Inferior parietal cortex (tissue), 1 donor: ENCODE measurements around the gene SERPINA1.
"Not testable (repeated sequence)": the region's sequence is repeated elsewhere in the genome, so short reads cannot be mapped to it uniquely, and the experiment has no call there.

ENCODE experiments used
- DNase-seq: peaks from one replicate; pipeline ENCODE4 v3.0.0-alpha.2; 2016; ENCODE audit errors: extremely low spot score

The SERPINA1 gene

GRCh38 chr14:94369766-94370523, 18.5 kb downstream of the SERPINA1 start:
- not testable (repeated sequence) for DNase-seq

DNA sequence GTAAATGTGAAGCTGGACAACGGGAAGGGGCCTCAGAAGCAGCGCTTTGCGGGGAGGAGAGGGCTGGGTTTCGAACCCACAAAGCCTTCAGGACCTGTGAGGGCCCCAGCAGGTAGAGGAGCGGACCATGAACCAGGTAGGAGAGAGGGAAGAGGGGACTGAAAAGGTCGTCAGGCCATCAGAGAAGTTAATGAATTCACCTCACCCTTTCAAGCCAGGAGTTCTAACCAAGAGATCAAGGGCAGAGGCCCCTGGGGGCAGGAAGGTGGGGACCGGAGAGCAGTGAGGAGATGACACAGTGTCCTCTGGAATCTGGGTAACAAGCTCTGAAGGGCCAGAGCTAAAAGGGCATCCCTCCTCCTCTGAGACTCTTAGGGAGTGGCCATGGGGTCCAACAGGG, 19.4 kb downstream of the SERPINA1 start:
- DNase-seq: no peak

DNA sequence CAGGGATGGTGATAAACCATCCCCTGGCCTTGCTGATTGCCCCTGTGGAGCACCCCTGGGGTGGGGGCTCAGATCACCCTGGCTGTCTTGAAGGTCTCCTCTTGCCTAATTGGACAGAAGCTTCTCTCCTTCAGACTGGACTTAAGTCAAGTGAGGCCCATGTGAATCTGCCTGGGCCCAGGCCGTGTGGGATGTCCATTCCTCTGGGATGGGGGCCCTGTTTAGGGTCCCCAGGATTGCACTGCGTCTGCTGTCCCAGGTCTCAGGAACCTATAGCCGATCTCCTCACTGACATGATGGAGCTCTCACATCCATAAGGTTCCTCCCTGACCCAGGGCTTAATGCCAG, 20.2 kb downstream of the SERPINA1 start:
- no peak for DNase-seq

DNA sequence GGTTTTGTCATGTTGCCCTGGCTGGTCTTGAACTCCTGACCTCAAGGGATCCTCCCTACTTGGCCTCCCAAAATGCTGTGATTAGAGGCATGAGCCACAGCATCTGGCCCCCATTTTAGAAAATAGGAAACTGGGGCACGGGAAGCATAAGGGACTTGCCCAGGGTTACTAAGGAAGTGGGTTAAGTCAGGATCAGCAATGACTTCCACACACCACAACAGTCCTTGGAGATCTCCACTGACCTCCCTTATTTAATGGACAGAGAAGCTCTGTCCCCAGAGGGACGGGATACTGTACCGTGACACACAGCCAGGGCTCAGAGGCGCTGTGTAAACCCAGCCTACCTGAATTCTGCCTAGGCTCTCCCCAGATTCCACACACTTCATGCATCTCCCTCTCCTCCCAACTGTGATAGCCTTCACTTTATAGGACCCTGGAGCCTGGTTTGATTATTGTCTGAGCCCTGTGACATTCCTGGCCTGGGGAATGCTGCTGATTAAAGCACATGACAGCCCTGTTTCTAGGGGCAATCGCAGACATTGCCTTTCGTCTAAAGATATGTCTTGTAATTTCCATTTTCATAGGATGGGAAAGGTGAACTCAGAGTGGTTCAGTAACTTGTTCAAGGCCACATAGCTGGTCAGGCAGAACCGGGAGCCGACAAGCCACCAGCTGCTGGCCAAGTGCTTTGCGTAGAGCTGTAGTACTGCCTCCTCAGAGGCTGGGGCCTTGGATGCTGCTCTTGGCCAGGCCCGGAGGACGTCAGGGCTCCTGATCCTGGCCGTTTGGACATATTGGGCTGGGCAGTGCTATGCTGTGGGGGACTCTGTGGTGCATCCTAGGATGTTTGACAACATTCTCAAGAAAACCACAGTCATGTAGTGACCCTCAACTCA, 20.8 kb downstream of the SERPINA1 start:
- DNase-seq: no peak

DNA sequence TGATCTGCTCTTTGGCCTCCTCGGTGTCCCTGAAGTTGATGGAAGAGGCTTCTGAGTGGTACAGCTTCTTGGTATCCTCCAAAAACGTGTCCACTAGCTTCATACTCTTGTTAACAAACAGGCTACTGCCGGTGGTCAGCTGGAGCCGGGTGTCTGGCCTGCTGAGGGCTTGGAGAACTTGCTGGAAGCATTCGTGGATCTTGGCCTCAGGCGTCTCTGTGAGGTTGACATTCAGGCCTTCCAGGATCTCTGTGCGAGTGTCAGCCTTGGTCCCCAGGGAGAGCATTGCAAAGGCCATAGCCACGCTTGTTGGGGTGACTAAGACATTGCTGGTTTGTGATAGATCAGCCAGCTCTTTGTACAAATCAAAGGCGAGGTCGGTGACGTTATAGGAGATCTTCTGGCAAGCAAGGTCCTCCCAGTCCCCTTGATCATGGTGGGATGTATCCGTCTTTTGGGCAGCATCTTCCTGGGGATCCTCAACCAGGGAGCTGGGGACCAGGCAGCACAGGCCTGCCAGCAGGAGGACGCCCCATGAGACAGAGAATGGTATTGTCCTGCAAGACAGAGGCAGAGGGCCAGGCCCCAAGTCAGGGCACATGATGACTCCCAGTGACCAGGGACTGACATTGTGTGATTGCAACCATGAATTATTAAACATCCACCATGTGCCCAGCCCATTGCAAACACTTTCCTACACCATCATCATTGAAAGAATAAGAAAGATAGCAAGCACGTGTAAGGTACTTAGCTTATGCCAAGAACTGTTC, 22.1 kb downstream of the SERPINA1 start, which contains the start of gene SERPINA2:
Gene SERPINA2 (minus strand): TSS at position 553 of the 770 bp plus-strand sequence.
- no peak for DNase-seq

- DNase-seq: no peak
Observed at GRCh38 chr14:94365624-94366023, 22.8 kb downstream of the SERPINA1 start.

DNA sequence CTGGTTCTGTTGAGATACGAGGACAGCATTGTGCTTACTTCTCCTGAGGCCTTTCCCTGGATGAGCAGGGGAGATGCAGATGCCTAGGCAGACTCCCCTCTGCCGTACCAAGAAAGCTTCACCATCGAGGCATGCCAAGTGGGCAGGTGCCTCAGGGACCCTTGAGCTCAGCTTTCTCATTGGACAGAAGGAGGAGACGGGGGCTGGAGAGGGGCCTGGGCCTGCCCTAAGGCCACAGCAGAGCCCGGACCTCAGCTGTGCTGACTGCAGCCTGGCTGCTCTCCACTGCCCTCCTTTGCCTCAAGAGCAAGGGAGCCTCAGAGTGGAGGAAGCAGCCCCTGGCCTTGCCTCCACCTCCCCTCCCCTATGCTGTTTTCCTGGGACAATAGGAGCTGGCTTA, 23.4 kb downstream of the SERPINA1 start:
- no peak for DNase-seq

DNA sequence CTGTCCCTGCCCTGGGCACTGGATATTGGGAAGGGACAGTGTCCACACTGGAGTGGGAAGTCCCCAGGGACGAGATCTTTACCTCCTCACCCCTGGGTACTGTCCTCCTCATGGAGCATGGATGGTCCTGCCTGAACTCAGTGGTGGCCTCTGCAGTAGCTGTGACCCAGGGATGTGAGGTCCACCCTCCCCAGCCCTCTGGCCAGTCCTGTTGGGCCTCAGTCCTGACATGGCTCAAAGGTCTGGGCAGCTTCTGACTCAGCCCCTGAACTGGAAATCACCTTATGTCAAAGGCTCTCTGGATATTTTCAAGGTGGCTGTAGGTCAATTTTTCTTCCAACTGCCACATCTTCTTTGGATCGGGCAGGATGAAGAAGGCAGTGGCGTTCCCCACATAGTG, 24.4 kb downstream of the SERPINA1 start:
- no peak for DNase-seq

- DNase-seq: no peak
Observed at GRCh38 chr14:94363151-94363624, 25.2 kb downstream of the SERPINA1 start.

- DNase-seq: no peak
Observed at GRCh38 chr14:94362614-94363133, 25.7 kb downstream of the SERPINA1 start.

GRCh38 chr14:94361682-94362081, 26.7 kb downstream of the SERPINA1 start:
- no peak for DNase-seq

GRCh38 chr14:94360945-94361565, 27.3 kb downstream of the SERPINA1 start:
- DNase-seq: no peak

DNA sequence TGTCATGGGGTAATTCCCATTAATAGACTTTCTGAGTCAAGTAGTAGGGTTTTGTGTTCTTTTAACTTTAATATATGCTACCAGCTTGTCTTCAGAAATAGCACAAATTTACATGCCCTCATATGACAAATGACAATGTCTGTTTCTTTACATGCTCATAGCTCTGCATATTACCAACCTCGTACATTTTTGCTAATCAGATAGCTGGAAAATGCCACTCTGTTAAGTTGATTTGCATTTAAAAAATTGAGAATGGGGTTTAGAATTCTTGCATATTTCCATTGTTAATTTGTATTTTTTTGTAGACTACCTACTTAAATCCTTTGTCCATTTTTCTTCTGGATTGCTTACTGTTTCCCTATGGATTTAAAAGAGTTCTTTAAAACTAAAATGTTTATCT, 31.2 kb downstream of the SERPINA1 start:
- DNase-seq: no peak

- DNase-seq: no peak
Observed at GRCh38 chr14:94356379-94357056, 31.9 kb downstream of the SERPINA1 start.

- no peak for DNase-seq
Observed at GRCh38 chr14:94355191-94355794, 33.1 kb downstream of the SERPINA1 start.

DNA sequence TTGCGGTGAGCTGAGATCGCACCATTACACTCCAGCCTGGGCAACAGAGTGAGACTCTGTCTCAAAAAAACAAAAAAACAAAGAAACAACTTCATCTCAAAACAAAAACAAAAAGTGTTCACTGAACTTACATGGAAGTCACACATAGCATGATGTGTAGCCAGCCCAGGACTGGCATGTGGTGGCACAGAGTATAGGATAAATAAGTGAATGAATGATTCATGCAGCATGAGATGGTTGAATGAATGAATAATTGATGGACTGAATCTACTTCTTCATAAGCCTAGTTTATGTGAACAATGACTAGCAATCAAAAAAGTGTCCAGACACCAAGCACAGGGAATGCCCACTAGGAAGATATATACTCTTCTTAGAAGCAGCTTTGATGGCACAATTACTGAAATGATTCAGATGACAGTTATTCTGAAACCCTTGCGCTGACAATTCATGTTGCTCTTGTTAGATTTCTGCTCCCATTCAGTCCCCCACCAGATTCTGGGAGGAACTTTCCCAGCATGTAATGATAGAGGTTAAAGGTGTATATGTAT, 33.7 kb downstream of the SERPINA1 start:
- DNase-seq: no peak

DNA sequence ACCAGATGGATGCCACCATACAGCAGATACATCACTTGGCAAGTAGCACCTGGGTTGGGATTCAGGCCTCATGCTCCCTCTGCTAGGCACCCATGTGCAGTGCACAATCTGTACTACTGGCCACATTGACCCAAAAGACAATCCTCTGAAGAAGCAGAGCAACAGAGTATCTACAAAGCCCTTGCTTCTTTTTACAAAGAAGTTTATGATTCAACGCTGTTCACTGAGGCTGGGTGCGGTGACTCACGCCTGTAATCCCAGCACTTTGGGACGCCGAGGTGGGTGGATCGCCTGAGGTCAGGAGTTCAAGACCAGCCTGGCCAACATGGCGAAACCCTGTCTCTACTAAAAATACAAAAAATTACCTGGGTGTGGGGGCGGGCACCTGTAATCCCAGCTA, 34.2 kb downstream of the SERPINA1 start:
- DNase-seq: not testable (repeated sequence)

DNA sequence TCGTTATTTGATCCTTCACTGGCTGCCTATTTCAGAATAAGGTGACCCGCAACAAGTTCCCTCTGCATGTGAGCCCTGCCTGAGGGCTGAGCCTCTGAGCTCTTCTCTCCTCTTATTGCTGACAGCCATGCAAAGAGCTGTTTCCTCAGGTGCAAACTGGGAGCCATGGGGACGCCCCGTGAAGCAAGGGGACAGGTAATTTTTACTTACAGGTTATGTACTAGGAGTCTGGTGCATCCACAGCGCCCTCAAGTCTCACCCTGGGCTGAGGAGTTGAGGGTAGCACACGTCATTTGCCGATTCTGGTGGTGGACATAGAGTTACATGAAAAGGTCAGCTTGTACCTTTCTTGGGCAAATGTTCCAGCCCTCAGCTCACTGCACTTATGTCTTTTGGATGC, 39.1 kb downstream of the SERPINA1 start:
- no peak for DNase-seq

GRCh38 chr14:94348836-94349235, 39.6 kb downstream of the SERPINA1 start:
- DNase-seq: no peak

DNA sequence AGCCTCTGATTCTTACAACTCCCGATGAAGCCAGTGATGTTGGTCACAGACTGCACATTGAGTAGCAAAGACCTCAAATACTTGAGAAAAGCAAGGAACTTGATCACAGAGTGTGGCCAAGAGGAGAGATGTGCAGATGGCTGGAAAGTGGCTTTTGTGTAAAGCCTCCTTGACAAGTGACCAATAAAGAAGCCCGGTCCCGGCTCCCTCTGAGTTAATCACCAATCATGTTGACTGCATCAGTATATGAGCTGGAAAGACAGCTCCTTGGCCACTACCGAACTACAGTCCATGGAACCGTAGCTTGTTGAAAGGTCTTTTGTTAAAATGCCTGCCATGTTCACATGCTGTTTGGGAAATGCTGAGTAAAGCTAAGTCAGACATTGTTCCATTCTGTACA, 41.6 kb downstream of the SERPINA1 start:
- no peak for DNase-seq
